ENCODE measurements around the gene SIGLEC9.

SIGLEC9 gene

DNA sequence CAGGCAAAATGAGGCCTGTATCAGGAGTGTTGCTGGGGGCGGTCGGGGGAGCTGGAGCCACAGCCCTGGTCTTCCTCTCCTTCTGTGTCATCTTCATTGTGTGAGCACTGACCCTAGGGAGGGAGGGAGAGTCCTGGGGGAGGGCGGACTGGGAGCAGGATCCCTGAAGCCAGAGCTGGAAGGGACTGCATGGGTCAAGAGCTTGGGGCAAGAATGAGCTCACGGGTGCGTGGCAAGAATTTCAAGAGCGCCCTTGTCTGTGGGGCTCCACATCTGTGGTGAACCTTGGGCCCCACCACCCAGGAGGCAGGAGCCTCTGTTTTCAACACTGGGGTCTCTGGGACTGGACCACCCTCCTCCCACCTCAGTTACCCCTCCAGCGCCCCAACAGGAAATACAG lies 22.0 kb downstream of the SIGLEC9 start:
- DNase-seq = no peak

DNA sequence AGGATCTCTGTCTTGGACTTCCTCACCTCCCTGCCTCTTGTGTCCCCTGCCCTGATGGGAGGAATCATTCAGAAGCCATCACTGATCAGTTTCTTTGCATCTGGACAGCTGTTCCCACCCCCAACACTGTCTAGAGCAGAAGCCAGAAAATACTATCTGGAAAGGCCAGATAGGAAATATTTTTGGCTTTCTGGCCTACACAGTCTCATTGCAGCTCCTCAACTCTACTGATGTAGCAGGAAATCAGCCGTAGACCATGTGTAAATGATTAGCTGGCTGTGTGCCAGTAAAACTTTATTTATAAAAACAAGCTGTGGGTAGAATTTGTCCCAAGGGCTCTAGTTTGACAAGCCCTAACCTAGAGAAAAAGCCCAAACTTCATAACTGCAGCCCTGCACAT lies 23.0 kb downstream of the SIGLEC9 start:
- no peak for DNase-seq

DNA sequence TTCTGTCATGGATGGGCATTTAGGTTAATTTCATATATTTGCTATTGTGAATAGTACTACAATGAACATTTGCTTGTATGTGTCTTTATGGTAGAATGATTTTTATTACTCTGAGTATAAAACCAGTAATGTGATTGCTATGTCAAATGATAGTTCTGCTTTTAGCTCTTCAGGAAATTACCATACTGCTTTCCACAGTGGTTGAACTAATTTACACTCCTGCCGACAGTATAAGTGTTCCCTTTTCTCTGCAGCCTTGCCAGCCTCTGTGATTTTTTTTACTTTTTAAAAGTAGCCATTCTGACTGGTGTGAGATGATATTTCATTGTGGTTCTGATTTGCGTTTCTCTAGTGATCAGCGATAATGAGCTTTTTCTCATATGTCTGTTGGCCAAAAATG lies 23.9 kb downstream of the SIGLEC9 start:
- no peak for DNase-seq

- DNase-seq = no peak
These were observed 25.9 kb downstream of the SIGLEC9 start for GRCh38 chr19:51150627-51151026.

DNA sequence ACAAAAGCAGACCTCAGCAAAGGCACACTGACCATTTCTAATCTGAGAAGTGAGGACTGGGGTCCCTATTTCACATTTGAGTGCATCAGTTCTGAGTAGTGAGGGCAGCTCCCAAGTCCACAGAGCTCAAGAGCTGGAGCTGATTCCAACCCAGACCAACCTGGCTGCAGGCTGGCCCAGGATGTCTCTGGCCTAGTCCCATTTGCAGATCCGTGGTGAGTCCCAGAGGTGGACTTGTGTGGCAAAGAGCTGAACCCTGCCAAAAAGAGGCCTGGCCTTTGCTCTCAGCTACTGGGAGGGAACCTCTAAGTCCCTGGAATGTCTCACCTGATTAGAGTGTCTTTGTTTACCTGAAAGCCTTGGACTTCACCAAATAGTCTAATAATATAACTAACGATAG lies 32.0 kb downstream of the SIGLEC9 start:
- DNase-seq = no peak

- DNase-seq = no peak
These were observed 32.6 kb downstream of the SIGLEC9 start for GRCh38 chr19:51157265-51157664.

- peak; percentile 6 for DNase-seq
These were observed 33.9 kb downstream of the SIGLEC9 start for GRCh38 chr19:51158474-51159129.

DNA sequence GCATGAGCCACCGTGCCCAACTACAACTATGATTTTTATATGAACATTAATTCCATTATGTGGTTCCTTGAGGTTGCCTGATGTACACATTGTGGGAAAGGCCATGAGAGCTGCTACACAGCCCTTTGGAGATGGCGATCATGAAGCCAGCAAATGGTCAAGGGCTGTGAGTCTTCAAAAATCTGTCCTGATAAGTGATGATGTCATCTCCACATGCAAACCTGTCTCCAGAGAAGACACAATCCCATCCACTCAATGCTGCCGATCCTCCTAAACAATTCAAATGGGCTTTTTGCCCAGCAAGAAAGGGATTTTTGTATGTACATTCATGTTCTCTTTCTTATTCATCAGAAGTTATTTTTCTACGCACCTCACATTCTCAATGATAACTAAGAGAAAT lies 35.0 kb downstream of the SIGLEC9 start:
- DNase-seq = no peak

DNA sequence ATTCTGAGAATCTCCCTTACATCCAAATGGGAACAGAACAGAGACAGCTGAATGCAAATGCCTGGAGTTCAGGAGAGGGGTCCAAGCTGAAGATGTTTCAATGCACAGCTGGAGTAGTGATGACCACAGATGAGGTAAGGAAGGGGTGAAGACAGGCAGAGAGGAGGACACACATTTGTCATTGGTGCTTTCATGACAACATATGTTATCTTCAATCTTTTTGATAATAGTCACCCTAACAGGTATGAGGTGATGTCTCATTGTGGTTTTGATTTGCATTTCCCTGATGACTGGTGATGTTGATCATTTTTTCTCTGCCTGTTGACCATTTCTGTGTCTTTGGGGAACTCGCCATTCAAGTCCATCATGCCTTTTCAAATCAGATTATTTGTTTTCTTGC lies 36.6 kb downstream of the SIGLEC9 start:
- no peak for DNase-seq

DNA sequence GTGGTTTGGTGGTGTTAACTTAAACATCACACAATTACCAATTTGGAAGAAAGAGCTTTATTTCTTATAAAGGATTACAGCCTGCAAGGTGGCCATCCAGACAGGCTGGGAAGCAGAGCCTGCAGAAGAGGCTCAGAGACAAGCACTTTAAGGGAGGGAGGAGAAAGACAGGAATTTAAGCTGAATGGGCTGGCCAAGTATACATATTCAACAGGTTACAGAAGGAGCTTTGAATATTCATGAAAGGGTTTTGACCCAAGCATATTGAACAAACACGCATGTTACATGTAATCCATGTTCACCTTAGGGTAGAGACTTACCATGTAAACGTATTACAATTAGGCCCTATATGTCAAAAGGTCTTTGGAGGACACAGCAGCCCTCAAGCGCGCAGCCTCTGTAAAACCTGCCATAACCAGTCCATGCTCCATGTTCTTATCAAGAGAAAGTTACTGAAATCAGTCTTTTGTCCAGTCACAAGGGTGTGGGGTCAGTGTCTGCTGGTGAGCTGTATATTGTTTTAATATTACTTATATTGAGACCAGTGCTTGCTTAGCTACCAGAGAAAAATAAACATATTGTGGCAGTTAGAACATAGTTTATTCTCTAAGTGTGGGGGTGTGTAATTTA lies 37.3 kb downstream of the SIGLEC9 start:
- no peak for DNase-seq

DNA sequence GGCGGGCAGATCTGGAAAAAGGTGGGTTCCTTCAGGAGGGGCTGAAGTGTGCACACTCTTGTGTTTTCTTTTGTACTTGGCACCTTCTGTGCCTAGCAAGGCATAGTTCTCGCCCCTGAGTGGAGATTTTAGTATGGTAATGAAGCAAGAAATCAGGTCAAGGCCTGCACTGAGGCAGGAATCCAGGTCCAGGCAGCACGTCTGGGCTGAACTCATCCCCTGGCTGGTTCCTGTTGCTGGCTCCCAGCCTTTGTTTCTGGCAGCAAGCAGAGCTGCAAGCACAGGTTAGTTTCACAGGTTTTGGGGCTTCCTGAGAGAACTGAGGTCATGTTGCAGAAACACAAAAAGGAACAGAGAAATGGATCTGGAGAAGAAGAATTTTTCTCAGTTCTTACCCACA lies 38.6 kb downstream of the SIGLEC9 start:
- no peak for DNase-seq

DNA sequence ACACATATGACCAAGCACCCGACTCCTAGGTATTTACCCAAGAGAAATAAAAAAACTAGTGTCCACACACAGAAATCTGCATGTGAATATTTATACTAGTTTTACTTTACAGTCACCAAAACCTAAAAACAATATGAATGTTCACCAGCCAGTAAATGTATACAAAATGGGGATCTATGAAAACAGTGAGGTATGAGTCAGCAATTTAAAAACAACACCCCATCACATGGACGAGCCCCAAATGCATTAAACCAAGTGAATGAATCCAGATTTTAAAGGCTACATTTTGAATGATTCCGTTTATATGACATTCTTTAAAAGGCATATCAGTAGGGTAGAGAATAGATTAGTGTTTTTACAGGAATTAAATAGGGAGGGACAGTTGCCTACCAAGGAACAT lies 39.5 kb downstream of the SIGLEC9 start:
- no peak for DNase-seq

- DNase-seq = no peak
These were observed 42.3 kb downstream of the SIGLEC9 start for GRCh38 chr19:51166846-51167490.

- no peak for DNase-seq
These were observed 44.0 kb downstream of the SIGLEC9 start for GRCh38 chr19:51168564-51169282.

DNA sequence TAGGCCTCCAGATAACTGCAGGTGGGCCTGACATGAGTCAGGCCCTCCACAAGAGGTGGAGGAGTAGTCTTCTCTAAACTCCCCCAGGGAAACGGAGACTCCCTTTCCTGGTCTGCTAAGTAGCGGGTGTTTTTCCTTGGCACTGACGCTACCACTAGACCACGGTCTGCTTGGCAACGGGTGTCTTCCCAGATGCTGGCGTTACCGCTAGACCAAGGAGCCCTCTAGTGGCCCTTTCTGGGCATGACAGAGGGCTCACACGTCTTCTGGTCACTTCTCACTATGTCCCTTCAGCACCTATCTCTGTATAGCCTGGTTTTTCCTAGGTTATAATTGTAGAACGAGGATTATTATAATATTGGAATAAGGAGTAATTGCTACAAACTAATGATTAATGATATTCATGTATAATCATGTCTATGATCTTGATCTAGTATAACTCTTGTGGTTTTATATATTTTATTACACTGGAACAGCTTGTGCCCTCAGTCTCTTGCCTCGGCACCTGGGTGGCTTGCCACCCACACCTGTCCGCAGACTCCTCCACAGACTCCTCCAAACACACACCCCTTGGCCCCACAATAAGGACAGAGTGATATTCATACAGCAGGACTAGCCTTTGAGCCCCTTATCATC lies 44.7 kb downstream of the SIGLEC9 start:
- peak; percentile 23 for DNase-seq

GRCh38 chr19:51172223-51172622 lies 47.5 kb downstream of the SIGLEC9 start:
- no peak for DNase-seq

DNA sequence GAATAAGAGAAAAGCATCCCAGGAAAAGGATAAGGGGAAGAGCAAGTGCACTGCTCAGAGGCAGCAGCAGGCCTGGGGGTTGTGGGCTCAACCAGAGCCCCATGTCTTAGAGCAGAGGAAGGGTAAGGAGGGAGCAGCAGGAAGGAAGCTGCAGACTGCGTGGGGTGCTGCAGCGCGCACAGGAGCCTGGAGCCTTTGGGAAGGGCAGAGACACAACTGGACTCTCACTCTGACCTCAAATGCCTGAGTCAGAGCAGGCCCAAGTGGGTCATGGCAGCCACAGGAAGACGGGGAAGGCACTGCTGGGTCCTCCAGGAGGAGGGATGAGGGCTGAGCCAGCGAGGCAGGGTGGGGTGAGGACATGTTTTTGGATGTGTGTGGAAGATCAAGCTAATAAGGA lies 49.0 kb downstream of the SIGLEC9 start:
- DNase-seq = no peak

DNA sequence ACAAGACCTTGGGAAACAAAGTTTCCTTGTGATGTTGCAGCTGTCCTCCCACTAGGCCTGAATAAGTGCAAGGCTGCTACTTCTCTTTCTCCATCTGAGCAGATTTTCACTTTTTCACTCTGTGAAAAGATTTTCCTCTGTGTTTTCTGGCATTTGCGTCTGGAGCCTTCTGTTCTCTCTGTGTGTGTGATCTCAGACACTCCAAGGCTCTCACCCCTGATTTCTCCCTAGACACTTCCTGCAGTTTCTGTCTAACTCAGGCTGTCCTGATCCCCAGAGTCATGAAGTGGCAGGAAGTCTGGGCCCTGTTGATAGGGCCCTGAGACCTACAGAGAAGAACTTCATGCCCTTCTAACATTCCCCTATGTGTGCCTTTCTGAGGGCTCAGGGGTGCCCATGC lies 54.5 kb downstream of the SIGLEC9 start:
- DNase-seq = no peak
